ELF-1 (cell line): ENCODE measurements around the gene ENDOV.

ENCODE experiments used
- DNase-seq: peaks from one replicate; pipeline ENCODE4 v3.0.0-alpha.2; 2016; ENCODE audit warnings: low read depth, low spot score

Gene ENDOV

GRCh38 chr17:80482555-80483308, 67.8 kb downstream of the ENDOV start:
- peak; percentile 52 for DNase-seq

GRCh38 chr17:80485846-80486245, 70.9 kb downstream of the ENDOV start:
- no peak for DNase-seq

DNA sequence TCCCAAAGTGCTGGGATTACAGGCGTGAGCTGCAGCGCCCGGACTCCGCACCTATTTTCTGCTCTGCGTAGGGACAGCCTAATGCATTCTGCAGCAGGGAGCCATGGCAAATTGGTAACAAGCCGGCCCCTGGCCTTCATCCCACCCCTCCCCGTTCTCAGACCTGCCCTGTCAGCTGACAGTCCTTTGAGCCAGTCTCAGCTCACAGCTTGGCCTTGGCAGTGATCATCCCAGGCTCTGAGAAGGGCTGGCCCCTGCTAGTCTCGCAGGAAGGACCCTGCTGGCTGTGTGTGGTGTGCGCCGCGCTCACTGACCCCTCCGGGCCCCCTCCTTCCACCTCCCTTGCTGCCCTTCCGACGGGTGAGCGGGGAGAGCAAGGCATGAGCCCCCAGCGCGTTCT, 71.7 kb downstream of the ENDOV start:
- no peak for DNase-seq

- no peak for DNase-seq
Measured at GRCh38 chr17:80487511-80487910, 72.5 kb downstream of the ENDOV start.
